Stomach (tissue), 4 donors: ENCODE data around the gene SYNE2.

Experiments
- EP300 ChIP-seq: sonication (generic); formaldehyde crosslinking; IDR thresholded peaks from one replicate; pipeline ENCODE4 v1.6.1; 2017; ENCODE audit warnings: antibody characterized with exemption
- POLR2A ChIP-seq, 4 donors: fragments of 450-650 bp; IDR thresholded peaks; one replicate each; pipeline ENCODE4 v1.6.1; 2016; ENCODE audit warnings: antibody characterized with exemption in 4 of 4, control low read depth in 2 of 4, mild to moderate bottlenecking in 1 of 4, moderate library complexity in 1 of 4
- POLR2AphosphoS5 ChIP-seq, 3 donors: sonication (generic); formaldehyde crosslinking; IDR thresholded peaks; one replicate each; pipeline ENCODE4 v1.6.1; 2016; ENCODE audit warnings: antibody characterized with exemption in 3 of 3

- TF ChIP-seq POLR2A (IDR thresholded peaks at IDR 0.05) = no peak
- TF ChIP-seq EP300 = no peak
- TF ChIP-seq POLR2AphosphoS5 (IDR thresholded peaks at IDR 0.05) = no peak
Measured at GRCh38 chr14:63996016-63996415, 143.2 kb downstream of the SYNE2 start.
